Activated CD4-positive, CD25-positive, alpha-beta regulatory T cell treated with anti-CD3 and anti-CD28 coated beads, Interleukin-2, amount 50 U/mL, for 72 hours (primary cell): Measurements from ENCODE around the gene CFAP251.
"Not testable (repeated sequence)": the region's sequence is repeated elsewhere in the genome, so short reads cannot be mapped to it uniquely, and the experiment has no call there.

Experiments used
- DNase-seq: peaks from one replicate; pipeline ENCODE4 v3.0.0; 2021

CFAP251 gene

GRCh38 chr12:122030424-122031035 is 112.1 kb downstream of the CFAP251 start:
- DNase-seq = no peak

GRCh38 chr12:122031342-122032216 is 113.2 kb downstream of the CFAP251 start:
- DNase-seq = peak; percentile 64

GRCh38 chr12:122032580-122032979 is 114.2 kb downstream of the CFAP251 start:
- DNase-seq = no peak

GRCh38 chr12:122035292-122035691 is 116.9 kb downstream of the CFAP251 start:
- DNase-seq = no peak

- DNase-seq = no peak
These were observed 117.8 kb downstream of the CFAP251 start for GRCh38 chr12:122036153-122036552.

- no peak for DNase-seq
These were observed 122.4 kb downstream of the CFAP251 start for GRCh38 chr12:122040579-122041386.

GRCh38 chr12:122041458-122041857 is 123.1 kb downstream of the CFAP251 start:
- not testable (repeated sequence) for DNase-seq

- no peak for DNase-seq
These were observed 124.5 kb downstream of the CFAP251 start for GRCh38 chr12:122042910-122043309.

- DNase-seq = no peak
These were observed 125.1 kb downstream of the CFAP251 start for GRCh38 chr12:122043476-122043875.

GRCh38 chr12:122045262-122045661 is 126.9 kb downstream of the CFAP251 start:
- DNase-seq = no peak

GRCh38 chr12:122046145-122046544 is 127.8 kb downstream of the CFAP251 start:
- no peak for DNase-seq

GRCh38 chr12:122048151-122048550 is 129.8 kb downstream of the CFAP251 start:
- DNase-seq = no peak

- no peak for DNase-seq
These were observed 131.4 kb downstream of the CFAP251 start for GRCh38 chr12:122049827-122050226.

GRCh38 chr12:122050706-122051105 is 132.3 kb downstream of the CFAP251 start:
- no peak for DNase-seq

GRCh38 chr12:122051231-122051876 is 133.0 kb downstream of the CFAP251 start:
- no peak for DNase-seq

GRCh38 chr12:122052285-122052684 is 133.9 kb downstream of the CFAP251 start:
- DNase-seq = no peak
